ENCODE data around the gene CNTNAP5.

Gene CNTNAP5

GRCh38 chr2:124625561-124625960, 600.5 kb downstream of the CNTNAP5 start:
- DNase-seq (no peak), ATAC-seq (no peak)

GRCh38 chr2:124626993-124627392, 601.9 kb downstream of the CNTNAP5 start:
- no peak for ATAC-seq
- DNase-seq = no peak

GRCh38 chr2:124633812-124634211, 608.7 kb downstream of the CNTNAP5 start:
- no peak for ATAC-seq

GRCh38 chr2:124639524-124639923, 614.4 kb downstream of the CNTNAP5 start:
- ATAC-seq (no peak), DNase-seq (no peak)

More at GRCh38 chr2:124633812-124634211, 608.7 kb downstream of the CNTNAP5 start:
- no peak for DNase-seq

- DNase-seq = no peak
- ATAC-seq = no peak
Observed at GRCh38 chr2:124640221-124640750, 615.2 kb downstream of the CNTNAP5 start.

GRCh38 chr2:124646166-124646815, 621.2 kb downstream of the CNTNAP5 start:
- ATAC-seq (no peak), DNase-seq (no peak)

GRCh38 chr2:124647245-124647644, 622.2 kb downstream of the CNTNAP5 start:
- no peak for DNase-seq
- no peak for ATAC-seq

- ATAC-seq (no peak), DNase-seq (no peak)
Observed at GRCh38 chr2:124647663-124648062, 622.6 kb downstream of the CNTNAP5 start.

GRCh38 chr2:124649001-124649400, 623.9 kb downstream of the CNTNAP5 start:
- no peak for DNase-seq
- no peak for ATAC-seq

- no peak for ATAC-seq
- DNase-seq = no peak
Observed at GRCh38 chr2:124652099-124652498, 627.0 kb downstream of the CNTNAP5 start.

- no peak for ATAC-seq
- no peak for DNase-seq
Observed at GRCh38 chr2:124658373-124658772, 633.3 kb downstream of the CNTNAP5 start.

GRCh38 chr2:124661558-124661957, 636.5 kb downstream of the CNTNAP5 start:
- DNase-seq (no peak), ATAC-seq (no peak)

GRCh38 chr2:124662946-124663644, 638.0 kb downstream of the CNTNAP5 start:
- DNase-seq (no peak), ATAC-seq (no peak)

- ATAC-seq (no peak), DNase-seq (no peak)
Observed at GRCh38 chr2:124663645-124663997, 638.5 kb downstream of the CNTNAP5 start.

- no peak for ATAC-seq
- DNase-seq = no peak
Observed at GRCh38 chr2:124664363-124664762, 639.3 kb downstream of the CNTNAP5 start.

- ATAC-seq = no peak
Observed at GRCh38 chr2:124666976-124667375, 641.9 kb downstream of the CNTNAP5 start.

GRCh38 chr2:124668161-124668560, 643.1 kb downstream of the CNTNAP5 start:
- DNase-seq (no peak), ATAC-seq (no peak)

More at GRCh38 chr2:124666976-124667375, 641.9 kb downstream of the CNTNAP5 start:
- DNase-seq = no peak

GRCh38 chr2:124670187-124670586, 645.1 kb downstream of the CNTNAP5 start:
- DNase-seq (no peak), ATAC-seq (no peak)

GRCh38 chr2:124678043-124678442, 653.0 kb downstream of the CNTNAP5 start:
- DNase-seq = no peak
- ATAC-seq = no peak

- ATAC-seq (no peak), DNase-seq (no peak)
Observed at GRCh38 chr2:124683536-124684428, 658.7 kb downstream of the CNTNAP5 start.

GRCh38 chr2:124689348-124689747, 664.3 kb downstream of the CNTNAP5 start:
- ATAC-seq = no peak
- no peak for DNase-seq

- no peak for ATAC-seq
- no peak for DNase-seq
Observed at GRCh38 chr2:124692216-124692615, 667.1 kb downstream of the CNTNAP5 start.

GRCh38 chr2:124692707-124693106, 667.6 kb downstream of the CNTNAP5 start:
- DNase-seq (no peak), ATAC-seq (no peak)

Measured in stimulated activated naive CD8-positive, alpha-beta T cell treated with anti-CD3 and anti-CD28 coated beads, Interleukin-15, Interleukin-2, amounts not matched to agents 100 U/mL and 50 U/mL, for 24 hours (primary cell).